SH-SY5Y (cell line): Measurements from ENCODE around the gene KRAS.

Source experiments
- GATA2 ChIP-seq: IDR thresholded peaks from 2 replicates; pipeline ENCODE4 v1.6.1; 2011; ENCODE audit warnings: mild to moderate bottlenecking, low read depth, low read length
- GATA3 ChIP-seq: IDR thresholded peaks from 2 replicates; pipeline ENCODE4 v1.6.1; 2011; ENCODE audit warnings: low read depth, mild to moderate bottlenecking, low read length, moderate library complexity

The KRAS gene

DNA sequence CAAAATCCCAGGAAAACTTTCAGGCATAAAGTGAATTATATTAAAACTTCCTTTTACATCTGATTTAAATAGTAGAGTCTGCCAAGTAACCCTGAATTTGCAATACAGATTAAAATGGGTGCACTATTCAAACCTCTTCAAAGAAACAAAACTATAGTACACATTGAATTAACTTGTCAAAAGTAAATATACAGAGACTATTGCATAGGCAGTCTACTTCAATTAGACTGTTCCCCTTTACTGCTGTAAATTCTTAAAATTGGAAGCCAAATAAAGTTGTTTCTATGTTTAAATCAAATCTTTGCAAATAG lies 7.1 kb downstream of the KRAS start:
- no peak for TF ChIP-seq GATA3
- TF ChIP-seq GATA2, result no peak

DNA sequence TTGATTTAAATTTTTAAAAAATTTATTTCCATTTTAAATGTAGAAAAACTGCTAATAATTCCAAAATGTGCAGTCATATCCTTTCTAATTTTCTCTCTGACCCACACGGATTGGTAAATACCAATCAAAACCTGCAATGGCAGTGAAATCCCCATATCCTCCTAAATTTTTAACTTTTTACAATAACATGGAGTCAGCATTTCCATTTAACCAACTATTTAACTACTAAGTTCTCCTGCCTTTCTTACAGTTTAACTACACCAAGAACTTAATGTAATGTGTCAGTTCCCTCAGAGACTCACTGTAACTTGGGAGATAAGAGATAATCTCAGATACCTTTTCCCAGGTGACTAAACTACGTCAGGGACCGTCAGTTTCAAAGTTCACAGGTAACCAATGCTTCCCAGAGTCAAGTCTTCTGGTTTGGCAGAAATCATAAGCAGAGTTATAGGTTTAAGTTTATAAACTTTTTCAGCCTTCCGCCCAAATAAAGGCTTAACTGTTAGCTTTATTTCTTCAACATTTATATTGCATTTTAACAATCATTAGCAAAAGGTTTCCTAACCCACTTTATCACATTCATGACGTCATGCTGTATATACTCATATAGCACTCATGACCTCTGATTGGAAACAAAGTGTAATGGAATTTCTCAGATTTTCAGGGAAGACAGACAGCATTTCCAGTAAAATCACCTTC lies 7.6 kb downstream of the KRAS start:
- TF ChIP-seq GATA2 (no peak), GATA3 (no peak)

DNA sequence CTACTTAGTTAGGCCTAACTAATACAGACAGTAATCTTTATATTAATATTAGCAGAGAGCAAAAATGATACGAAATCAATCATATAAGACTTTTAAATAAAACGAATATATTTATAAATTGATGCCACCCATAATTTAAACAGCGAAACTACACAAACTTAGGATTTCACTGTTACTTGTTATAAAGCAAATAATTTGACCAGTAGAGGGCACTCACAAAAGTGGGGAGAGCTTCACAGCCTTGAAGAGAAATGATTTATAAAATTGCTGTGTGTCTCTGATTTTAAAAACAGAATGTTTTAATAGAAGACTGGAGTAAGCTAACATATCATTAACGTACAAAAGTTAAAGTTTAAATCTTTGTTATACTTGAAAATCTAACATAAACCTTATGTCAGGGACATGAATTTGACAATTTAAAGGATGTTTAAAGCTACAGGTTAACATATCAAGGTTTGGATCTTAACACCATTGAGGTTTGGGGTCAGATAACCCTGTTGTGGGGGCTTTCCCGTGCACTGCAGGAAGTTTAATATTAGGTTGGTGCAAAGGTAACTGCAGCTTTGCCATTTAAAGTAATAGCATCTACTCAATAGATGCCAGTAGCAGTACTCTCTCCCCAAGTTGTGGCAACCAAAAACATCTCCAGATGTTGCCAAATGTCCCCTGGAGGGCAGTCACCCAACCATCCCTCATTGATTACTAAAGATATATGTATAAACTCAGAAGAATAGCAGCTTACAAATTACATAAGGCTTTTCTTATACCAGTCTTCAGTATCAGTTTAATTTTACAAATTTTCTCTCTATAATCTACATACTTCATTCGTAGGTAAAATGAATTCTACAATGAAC lies 9.3 kb downstream of the KRAS start:
- TF ChIP-seq GATA2 (no peak), GATA3 (no peak)

DNA sequence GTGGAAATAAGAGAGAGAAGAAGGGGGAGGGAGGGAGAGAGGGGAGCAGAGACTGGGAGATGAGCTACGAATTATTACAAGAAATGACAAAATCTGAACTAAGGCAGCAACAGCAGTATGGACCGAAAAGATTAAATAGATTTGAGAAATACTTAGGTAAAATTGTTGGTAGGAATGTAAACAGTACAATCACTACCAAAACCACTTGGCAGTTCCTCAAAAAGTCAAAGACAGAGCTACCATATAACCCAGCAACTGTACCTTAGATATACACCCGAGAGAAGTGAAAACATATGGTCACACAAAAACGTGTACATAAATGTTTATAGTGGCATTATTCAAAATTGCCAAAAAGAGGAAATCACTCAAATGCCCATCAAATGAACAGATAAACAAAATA lies 14.1 kb downstream of the KRAS start:
- TF ChIP-seq GATA3 (no peak), GATA2 (no peak)

DNA sequence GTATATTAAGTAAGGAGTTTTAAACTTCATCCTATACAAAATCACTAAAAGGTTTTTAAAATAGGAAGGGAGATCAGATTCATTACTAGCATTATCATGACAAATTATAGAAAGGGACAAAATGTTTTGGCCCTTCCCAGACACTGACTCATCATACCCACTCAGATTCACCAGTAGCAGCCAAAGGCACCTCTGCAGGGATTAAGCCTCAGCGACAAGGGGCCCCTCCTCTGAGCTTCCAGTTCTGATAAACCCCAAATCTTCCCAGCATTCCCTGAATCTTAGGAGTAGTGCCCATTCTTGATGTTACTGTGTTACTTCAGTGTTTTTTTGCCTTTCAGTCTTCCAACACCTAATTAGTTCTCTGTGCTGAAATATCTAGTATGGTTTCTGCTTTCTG lies 14.5 kb downstream of the KRAS start:
- TF ChIP-seq GATA3 (no peak), GATA2 (no peak)

DNA sequence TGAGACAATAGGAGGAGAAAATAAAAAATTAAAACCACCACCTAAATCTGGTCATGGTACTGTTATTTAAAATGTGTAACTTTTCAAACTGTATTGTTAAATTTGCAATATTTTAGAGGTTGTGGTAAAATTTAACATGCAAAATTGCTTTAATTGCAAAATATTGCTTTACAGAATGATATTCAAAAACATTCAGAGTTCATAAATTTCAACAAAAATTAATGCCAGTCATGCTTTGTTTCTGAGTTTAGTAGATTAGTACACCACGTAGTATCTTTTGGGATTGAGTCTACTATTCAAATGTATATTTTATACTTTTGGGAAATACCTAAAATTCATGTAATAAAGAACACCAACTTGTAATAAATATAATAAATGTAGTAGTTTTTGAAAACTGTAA lies 37.4 kb downstream of the KRAS start:
- TF ChIP-seq GATA2, result no peak
- no peak for TF ChIP-seq GATA3

DNA sequence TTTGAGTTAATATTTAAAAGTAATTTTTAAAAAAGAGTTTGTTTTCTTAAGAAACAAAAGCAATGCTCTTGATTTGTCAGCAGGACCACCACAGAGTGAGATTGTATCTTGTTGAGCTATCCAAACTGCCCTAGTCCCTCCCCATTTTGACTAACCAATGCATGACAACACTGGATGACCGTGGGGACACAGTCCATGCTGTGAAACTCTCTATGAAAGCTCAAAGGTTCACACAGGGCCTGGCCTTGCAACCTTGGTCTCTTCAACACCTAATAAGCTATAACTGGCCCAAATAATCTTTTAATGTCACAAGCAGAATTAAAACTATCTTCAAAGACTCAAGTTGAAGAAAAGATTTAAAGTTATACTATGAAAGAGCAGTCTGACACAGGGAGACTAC lies 42.2 kb downstream of the KRAS start:
- TF ChIP-seq GATA3 (no peak), GATA2 (no peak)

DNA sequence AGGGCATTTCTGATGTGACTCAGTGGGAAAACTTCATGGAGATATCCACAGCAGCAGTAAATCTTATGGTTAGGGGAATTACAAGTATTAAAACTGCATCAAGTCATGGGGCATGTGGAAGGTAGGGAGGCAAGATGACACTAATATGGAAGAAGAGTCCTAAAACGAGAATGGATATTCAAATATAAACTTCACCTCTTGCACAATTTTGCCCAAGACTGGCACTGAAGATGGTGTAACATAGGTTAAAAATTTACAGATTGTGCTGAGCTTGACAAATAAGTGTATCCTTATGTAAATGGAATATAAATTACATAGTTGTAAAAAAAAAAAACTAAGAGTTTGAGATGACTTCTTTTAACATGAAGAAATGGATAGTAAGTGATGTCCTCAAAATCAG lies 42.9 kb downstream of the KRAS start:
- TF ChIP-seq GATA3 (no peak), GATA2 (no peak)

DNA sequence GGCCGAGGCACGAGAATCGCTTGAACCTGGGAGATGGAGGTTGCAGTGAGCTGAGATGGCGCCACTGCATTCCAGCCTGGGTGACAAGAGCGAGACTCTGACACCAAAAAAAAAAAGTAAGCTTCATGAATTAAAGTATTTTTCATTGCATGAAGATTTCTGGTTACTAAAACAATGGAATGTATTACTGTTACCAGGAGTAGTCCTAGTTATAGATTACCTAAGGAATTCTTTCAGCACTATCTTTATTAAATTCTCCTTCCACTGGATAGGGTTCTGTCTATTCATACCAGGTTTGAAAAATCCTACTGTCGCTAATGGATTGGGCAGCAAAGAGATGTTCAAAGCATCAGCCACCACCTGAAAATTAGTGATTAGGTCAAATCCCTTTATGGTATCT lies 43.3 kb downstream of the KRAS start:
- TF ChIP-seq GATA2 (no peak), GATA3 (no peak)

DNA sequence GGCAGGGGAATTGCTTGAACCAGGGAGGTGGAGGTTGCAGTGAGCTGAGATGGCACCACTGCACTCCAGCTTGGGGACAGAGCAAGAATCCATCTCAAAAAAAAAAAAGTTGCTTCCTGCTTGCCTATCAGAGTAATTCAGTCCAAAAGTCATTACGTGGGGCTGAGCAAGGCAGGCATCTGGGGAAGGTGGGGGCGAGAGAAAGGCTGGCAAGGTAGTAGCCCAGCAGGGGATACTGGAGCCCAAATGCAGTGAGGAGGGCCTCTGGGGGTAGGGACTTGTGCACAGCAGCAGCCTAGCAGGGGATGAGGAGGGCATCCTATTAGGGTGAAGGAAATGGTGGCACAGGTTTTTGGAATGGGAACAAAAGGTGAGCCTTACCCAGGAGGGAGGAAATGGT lies 48.6 kb downstream of the KRAS start:
- TF ChIP-seq GATA3, result no peak
- no peak for TF ChIP-seq GATA2

DNA sequence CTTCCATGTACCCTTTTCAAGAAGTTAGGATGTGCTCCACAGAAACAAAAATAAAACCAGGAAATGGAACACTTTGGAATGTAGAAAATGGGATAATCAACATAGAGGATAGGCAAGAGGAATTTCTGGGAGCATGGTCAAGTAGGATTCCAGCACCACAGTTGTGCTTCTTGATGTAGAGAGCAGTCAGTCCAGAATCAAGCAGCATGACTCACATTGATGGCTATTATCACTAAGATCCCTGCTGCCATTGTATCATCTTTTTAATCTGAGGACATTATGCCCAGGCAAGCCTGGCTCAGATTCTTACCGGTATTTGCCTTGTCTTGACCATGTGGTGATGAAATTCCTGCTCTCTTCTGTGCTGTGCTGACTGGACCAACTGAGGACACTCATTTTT lies 50.0 kb downstream of the KRAS start:
- TF ChIP-seq GATA3 (no peak), GATA2 (no peak)

DNA sequence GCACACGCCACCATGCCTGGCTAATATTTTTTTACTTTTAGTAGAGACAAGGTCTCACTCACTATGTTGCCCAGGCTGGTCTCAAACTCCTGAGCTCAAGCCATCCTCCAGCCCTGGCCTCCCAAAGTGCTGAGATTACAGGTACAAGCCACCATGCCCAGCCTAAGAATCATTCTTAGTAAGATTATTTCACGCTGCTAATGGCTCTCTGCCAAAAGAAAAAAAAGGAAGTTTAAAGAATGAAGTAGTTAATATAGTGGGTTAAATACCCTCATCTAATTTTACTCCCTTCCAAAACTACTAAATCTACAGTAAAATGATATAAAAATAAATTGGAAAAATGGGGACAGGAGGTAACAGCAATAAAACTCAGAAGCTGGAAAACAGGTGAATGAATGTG lies 53.1 kb downstream of the KRAS start:
- TF ChIP-seq GATA3 (no peak), GATA2 (no peak)

DNA sequence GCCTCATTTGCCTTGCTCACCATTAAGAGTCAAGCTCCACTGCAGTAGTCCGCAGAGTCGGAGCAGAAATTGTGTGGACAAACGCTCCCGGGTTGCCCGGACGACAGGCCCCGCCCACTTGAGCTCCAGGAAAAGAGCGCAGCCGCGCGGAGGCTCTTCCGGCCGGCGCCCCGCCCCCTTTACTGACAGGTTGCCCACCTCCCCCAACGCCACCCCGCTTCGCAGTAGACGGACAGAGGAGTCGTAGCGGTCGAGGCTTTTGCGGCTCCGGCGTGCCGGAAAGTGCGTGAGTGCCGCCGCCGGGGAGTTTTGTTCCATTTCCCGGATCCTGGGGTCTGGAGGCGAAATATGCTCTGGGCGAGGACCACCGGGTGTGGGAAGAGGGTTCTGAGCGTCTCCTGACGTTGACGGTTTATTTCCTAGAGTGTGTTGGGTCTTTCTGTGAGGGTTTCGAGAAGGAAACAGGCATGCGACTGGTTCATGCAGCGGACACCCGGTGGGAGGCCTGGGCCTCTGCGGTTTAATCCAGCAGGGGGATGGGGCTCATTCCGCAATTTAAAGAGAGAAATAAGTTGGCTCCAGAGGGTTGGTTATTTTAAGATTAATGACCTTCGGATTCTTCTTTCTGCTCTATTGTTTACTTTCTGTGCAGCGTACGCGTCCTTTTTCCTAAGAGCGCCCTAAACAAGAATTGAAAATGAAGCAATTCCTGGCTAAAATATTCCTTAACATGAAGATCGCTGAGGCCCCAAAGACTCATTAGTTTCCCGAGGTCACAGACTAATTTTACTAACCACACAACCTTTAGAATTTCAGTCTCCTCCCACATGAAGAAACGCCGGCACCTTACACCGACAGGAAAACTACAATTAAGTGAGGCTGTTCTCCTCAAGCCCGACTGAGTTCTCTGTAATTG lies 55.4 kb downstream of the KRAS start, which contains the start of the genes DNAI7 and ETFRF1:
TSS of gene DNAI7 (minus strand) at position 105 of the 916 bp plus-strand sequence. CDS start at position 23, 82 bp downstream.
TSS of gene ETFRF1 (plus strand) at position 182 of the 916 bp plus-strand sequence. CDS start 8,720 bp downstream, outside the sequence.
- no peak for TF ChIP-seq GATA2
- TF ChIP-seq GATA3, result no peak

DNA sequence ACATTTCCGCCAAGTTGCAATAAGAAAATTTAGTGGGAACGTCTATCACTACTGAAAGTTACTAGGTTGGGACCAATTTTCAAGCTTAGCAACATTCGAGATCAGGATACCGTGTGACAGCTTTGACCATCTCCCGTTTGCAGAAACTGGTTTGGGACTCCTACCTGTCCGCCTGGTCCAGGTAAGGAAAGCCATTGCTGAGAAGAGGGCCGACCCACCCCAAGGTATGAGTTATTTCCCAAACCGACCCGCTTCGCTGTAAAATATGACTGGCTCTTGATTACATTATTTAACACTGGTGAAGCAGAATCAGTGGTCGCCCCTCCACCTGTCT lies 56.0 kb downstream of the KRAS start:
- no peak for TF ChIP-seq GATA2
- no peak for TF ChIP-seq GATA3

DNA sequence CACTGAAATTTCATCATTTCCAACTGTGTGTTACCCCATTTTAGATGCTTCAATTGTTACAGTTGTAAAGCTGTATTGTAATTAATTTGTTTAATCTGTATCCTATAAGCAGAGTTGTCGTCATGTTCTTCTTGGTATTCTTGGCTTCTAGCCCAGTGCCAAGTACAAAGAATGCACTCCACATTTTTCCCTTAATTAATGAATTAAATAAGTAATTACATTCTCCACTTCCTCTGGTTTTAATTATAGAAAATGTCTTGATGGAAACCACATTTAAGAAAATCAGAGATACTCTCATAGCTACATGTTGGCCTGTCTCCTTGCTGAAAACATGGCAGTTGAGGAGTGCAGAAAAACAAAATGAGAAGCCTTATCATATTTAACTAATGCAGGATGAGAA lies 56.5 kb downstream of the KRAS start:
- TF ChIP-seq GATA3 (no peak), GATA2 (no peak)
